ENCODE results near the gene ZC3HAV1L. TPM values are rescaled to one million over a fixed set of nuclear protein-coding genes. Genes with fewer than 3 reads are reported as not detected.
"Not testable (repeated sequence)": the region's sequence is repeated elsewhere in the genome, so short reads cannot be mapped to it uniquely, and the experiment has no call there.

ZC3HAV1L gene
- total RNA-seq, 1 donor = 1.4 TPM

GRCh38 chr7:139004321-139005090, 31.3 kb downstream of the ZC3HAV1L start:
- H3K27me3 ChIP-seq (ENCODE audit: insufficient read depth, low read length) = no peaks in the 10 kb centered on the region
- peaks cover 10% of the 10 kb centered on the region for H3K9me3 ChIP-seq (ENCODE audit: low read depth, low read length)
- no peak overlapping the region for H3K4me3 ChIP-seq (ENCODE audit: low read length)
- H3K4me1 ChIP-seq (ENCODE audit: insufficient read depth, low read length) = no peaks in the 10 kb centered on the region

- no peak overlapping the region for H3K4me3 ChIP-seq (ENCODE audit: low read length)
- H3K9me3 ChIP-seq (ENCODE audit: low read depth, low read length) = peaks cover 8% of the 10 kb centered on the region
- H3K4me1 ChIP-seq (ENCODE audit: insufficient read depth, low read length) = no peaks in the 10 kb centered on the region
- no peaks in the 10 kb centered on the region for H3K27me3 ChIP-seq (ENCODE audit: insufficient read depth, low read length)
These were observed 36.4 kb downstream of the ZC3HAV1L start for GRCh38 chr7:138999414-138999813.

- peaks cover 7% of the 10 kb centered on the region for H3K9me3 ChIP-seq (ENCODE audit: low read depth, low read length)
- no peaks in the 10 kb centered on the region for H3K4me1 ChIP-seq (ENCODE audit: insufficient read depth, low read length)
- H3K27me3 ChIP-seq (ENCODE audit: insufficient read depth, low read length) = peaks cover 7% of the 10 kb centered on the region
These were observed 43.8 kb downstream of the ZC3HAV1L start for GRCh38 chr7:138992052-138992531.

GRCh38 chr7:138987686-138988085, 48.2 kb downstream of the ZC3HAV1L start:
- H3K4me1 ChIP-seq (ENCODE audit: insufficient read depth, low read length) = no peaks in the 10 kb centered on the region
- H3K9me3 ChIP-seq (ENCODE audit: low read depth, low read length) = peaks cover 7% of the 10 kb centered on the region
- H3K4me3 ChIP-seq (ENCODE audit: low read length) = no peak overlapping the region
- peaks cover 9% of the 10 kb centered on the region for H3K27me3 ChIP-seq (ENCODE audit: insufficient read depth, low read length)

More at GRCh38 chr7:138992052-138992531, 43.8 kb downstream of the ZC3HAV1L start:
- H3K4me3 ChIP-seq (ENCODE audit: low read length) = no peak overlapping the region

GRCh38 chr7:138982204-138982623, 53.6 kb downstream of the ZC3HAV1L start:
- H3K9me3 ChIP-seq (ENCODE audit: low read depth, low read length) = no peaks in the 10 kb centered on the region
- H3K27me3 ChIP-seq (ENCODE audit: insufficient read depth, low read length) = peaks cover 37% of the 10 kb centered on the region
- H3K4me3 ChIP-seq (ENCODE audit: low read length) = no peak overlapping the region
- H3K4me1 ChIP-seq (ENCODE audit: insufficient read depth, low read length) = peaks cover 8% of the 10 kb centered on the region

- H3K9me3 ChIP-seq (ENCODE audit: low read depth, low read length) = no peaks in the 10 kb centered on the region
- peaks cover 8% of the 10 kb centered on the region for H3K4me1 ChIP-seq (ENCODE audit: insufficient read depth, low read length)
- peaks cover 40% of the 10 kb centered on the region for H3K27me3 ChIP-seq (ENCODE audit: insufficient read depth, low read length)
- peak within 1 kb of the TSS; percentile 12 for H3K4me3 ChIP-seq (ENCODE audit: low read length)
These were observed 54.3 kb downstream of the ZC3HAV1L start, which contains the start of gene KIAA1549 for GRCh38 chr7:138981332-138982203. Gene KIAA1549 (minus strand): TSS chr7:138981389. CDS start chr7:138981269, 120 bp downstream.

- Histone ChIP-seq H3K4me3 (ENCODE audit: low read length) (peak overlapping the region; percentile 12), H3K9me3 (ENCODE audit: low read depth, low read length) (no peaks in the 10 kb centered on the region), H3K4me1 (ENCODE audit: insufficient read depth, low read length) (peaks cover 8% of the 10 kb centered on the region), H3K27me3 (ENCODE audit: insufficient read depth, low read length) (peaks cover 40% of the 10 kb centered on the region)
These were observed 55.1 kb downstream of the ZC3HAV1L start for GRCh38 chr7:138980563-138981291.

- Histone ChIP-seq H3K4me3 (ENCODE audit: low read length) (no peak overlapping the region), H3K9me3 (ENCODE audit: low read depth, low read length) (no peaks in the 10 kb centered on the region), H3K27me3 (ENCODE audit: insufficient read depth, low read length) (peaks cover 40% of the 10 kb centered on the region), H3K4me1 (ENCODE audit: insufficient read depth, low read length) (peaks cover 8% of the 10 kb centered on the region)
These were observed 55.8 kb downstream of the ZC3HAV1L start for GRCh38 chr7:138979988-138980562.

- Histone ChIP-seq H3K4me3 (ENCODE audit: low read length) (no peak overlapping the region), H3K27me3 (ENCODE audit: insufficient read depth, low read length) (peaks cover 40% of the 10 kb centered on the region), H3K4me1 (ENCODE audit: insufficient read depth, low read length) (peaks cover 8% of the 10 kb centered on the region), H3K9me3 (ENCODE audit: low read depth, low read length) (no peaks in the 10 kb centered on the region)
These were observed 56.4 kb downstream of the ZC3HAV1L start for GRCh38 chr7:138979226-138979979.

GRCh38 chr7:138978541-138979184, 57.2 kb downstream of the ZC3HAV1L start:
- no peak overlapping the region for H3K4me3 ChIP-seq (ENCODE audit: low read length)
- H3K9me3 ChIP-seq (ENCODE audit: low read depth, low read length) = no peaks in the 10 kb centered on the region
- peaks cover 40% of the 10 kb centered on the region for H3K27me3 ChIP-seq (ENCODE audit: insufficient read depth, low read length)
- peaks cover 8% of the 10 kb centered on the region for H3K4me1 ChIP-seq (ENCODE audit: insufficient read depth, low read length)

GRCh38 chr7:138976161-138976560, 59.7 kb downstream of the ZC3HAV1L start:
- H3K27me3 ChIP-seq (ENCODE audit: insufficient read depth, low read length) = peaks cover 28% of the 10 kb centered on the region
- not testable (repeated sequence) for H3K4me3 ChIP-seq (ENCODE audit: low read length); H3K9me3 ChIP-seq (ENCODE audit: low read depth, low read length); H3K4me1 ChIP-seq (ENCODE audit: insufficient read depth, low read length)
